Mucosa of descending colon (tissue), 3 donors: Measurements from ENCODE around the gene AGBL5. TPM values are rescaled to one million over a fixed set of nuclear protein-coding genes. Genes with fewer than 3 reads are reported as not detected.

ENCODE experiments used
- ATAC-seq: fragments of 200-7000 bp; cut with Tn5 transposase; one replicate; pipeline ENCODE4 v1.9.1; 2020; ENCODE audit warnings: mild to moderate bottlenecking, moderate library complexity
- DNase-seq, 3 donors: peaks; one replicate each; pipeline ENCODE4 v3.0.0-alpha.2; 2020
- H3K36me3 ChIP-seq: fragments of 200-600 bp; one replicate; pipeline ENCODE4 v1.8.0; 2021; ENCODE audit warnings: low read depth, mild to moderate bottlenecking
- H3K4me1 ChIP-seq: fragments of 200-600 bp; one replicate; pipeline ENCODE4 v1.8.0; 2021; ENCODE audit warnings: low read depth, mild to moderate bottlenecking
- H3K4me3 ChIP-seq: fragments of 200-600 bp; one replicate; pipeline ENCODE4 v1.8.0; 2021; ENCODE audit warnings: mild to moderate bottlenecking
- H3K9me3 ChIP-seq: fragments of 200-600 bp; one replicate; pipeline ENCODE4 v1.8.0; 2021; ENCODE audit warnings: mild to moderate bottlenecking
- CTCF ChIP-seq: fragments of 200-600 bp; IDR thresholded peaks from one replicate; pipeline ENCODE4 v1.8.0; 2022; ENCODE audit warnings: antibody characterized with exemption, mild to moderate bottlenecking
- intact Hi-C, 2 donors: fragments of 100-400 bp; cut with DNase I in 1 of 2; cut with micrococcal nuclease in 1 of 2; formaldehyde crosslinking; loops; one replicate each; pipeline versions ENCODE4 v1.11.0 to v1.11.1; 2022; cut with DNase I, micrococcal nuclease
- total RNA-seq, 3 donors: library from RNA; stranded (reverse); fragmentation: NEBNext Ultra II Directional in 2 of 3; extraction: Animal tissue kit (Norgen Biotek cat#: 25700) in 2 of 3; gene quantifications; one replicate each; pipeline versions ENCODE4 v1.2.1 to v1.2.4, GENCODE V29; 2021 to 2023
- donor health status: DM: no; HTN: no; CAD: no; lungs with moderate emphysema.
- donor health status: DM: no; HTN: no; CAD: no.
- donor health status: DM: no; HTN: yes; CAD: no.

AGBL5 gene
- total RNA-seq, 3 donors from 2014 or later = 16.7 to 20.0 (median 19.2) TPM

- intact Hi-C loops = no loop called here
- no peak overlapping the region for H3K4me3 ChIP-seq
- TF ChIP-seq CTCF = no peak
- H3K36me3 ChIP-seq = no peaks in the 10 kb centered on the region
- no peak for DNase-seq
- no peak for ATAC-seq
- no peaks in the 10 kb centered on the region for H3K9me3 ChIP-seq
- H3K4me1 ChIP-seq = peaks cover 12% of the 10 kb centered on the region
Observed at GRCh38 chr2:27024812-27025211, 26.7 kb upstream of the AGBL5 start.

GRCh38 chr2:27025281-27025800 lies 26.1 kb upstream of the AGBL5 start:
- no peak for TF ChIP-seq CTCF
- intact Hi-C loops = no loop called here
- Histone ChIP-seq H3K4me3 (no peak overlapping the region), H3K9me3 (no peaks in the 10 kb centered on the region), H3K36me3 (no peaks in the 10 kb centered on the region), H3K4me1 (peaks cover 11% of the 10 kb centered on the region)
- DNase-seq (no peak), ATAC-seq (no peak)

- H3K36me3 ChIP-seq = no peaks in the 10 kb centered on the region
- H3K4me1 ChIP-seq = peaks cover 8% of the 10 kb centered on the region
- TF ChIP-seq CTCF = no peak
- DNase-seq (no peak), ATAC-seq (no peak)
- H3K4me3 ChIP-seq = no peak overlapping the region
- intact Hi-C loops = no loop called here
- H3K9me3 ChIP-seq = no peaks in the 10 kb centered on the region
Observed at GRCh38 chr2:27025861-27026851, 25.3 kb upstream of the AGBL5 start.

GRCh38 chr2:27027211-27027651 lies 24.2 kb upstream of the AGBL5 start:
- no peak for TF ChIP-seq CTCF
- Histone ChIP-seq H3K4me1 (no peaks in the 10 kb centered on the region), H3K9me3 (no peaks in the 10 kb centered on the region), H3K4me3 (no peak overlapping the region), H3K36me3 (no peaks in the 10 kb centered on the region)
- no peak for DNase-seq
- ATAC-seq = no peak
- intact Hi-C loops = no loop called here

- Histone ChIP-seq H3K9me3 (no peaks in the 10 kb centered on the region), H3K4me1 (peaks cover 5% of the 10 kb centered on the region), H3K36me3 (no peaks in the 10 kb centered on the region), H3K4me3 (no peak overlapping the region)
- no peak for TF ChIP-seq CTCF
- no peak for DNase-seq
- intact Hi-C loops = no loop called here
- peak; percentile 40 for ATAC-seq
Observed at GRCh38 chr2:27029051-27029450, 22.4 kb upstream of the AGBL5 start.
